ENCODE results near the gene OR51A4. TPM values are rescaled to one million over a fixed set of nuclear protein-coding genes. Genes with fewer than 3 reads are reported as not detected.

Gene OR51A4
- total and polyA plus RNA-seq, 9 of the 15 experiments (the other 6 are each of a cell fraction or from before 2014, with no cell fraction given) = not detected

GRCh38 chr11:4926608-4927007 is 20.8 kb downstream of the OR51A4 start (continued):
- no peak for TF ChIP-seq TSHZ1 (CRISPR knock-in tag; IDR thresholded peaks at IDR 0.05)
- TF ChIP-seq RREB1 (CRISPR knock-in tag; IDR thresholded peaks at IDR 0.05) = no peak
- TF ChIP-seq LARP7 (IDR thresholded peaks at IDR 0.05) = no peak

Measured in K562 (cell line).